Measurements from ENCODE around the gene TCF7L1.
"Not testable (repeated sequence)": the region's sequence is repeated elsewhere in the genome, so short reads cannot be mapped to it uniquely, and the experiment has no call there.

Gene TCF7L1

GRCh38 chr2:85303780-85304531, 170.8 kb downstream of the TCF7L1 start:
- Histone ChIP-seq H3K4me3 (ENCODE audit: low read length) (no peak overlapping the region), H3K27me3 (ENCODE audit: control insufficient read depth, insufficient read depth, low read length) (no peaks in the 10 kb centered on the region), H3K36me3 (ENCODE audit: insufficient read depth, low read length) (peaks cover 24% of the 10 kb centered on the region)

GRCh38 chr2:85307527-85307897, 174.3 kb downstream of the TCF7L1 start:
- peaks cover 24% of the 10 kb centered on the region for H3K36me3 ChIP-seq (ENCODE audit: insufficient read depth, low read length)

More at GRCh38 chr2:85303780-85304531, 170.8 kb downstream of the TCF7L1 start:
- Histone ChIP-seq H3K4me1 (ENCODE audit: control insufficient read depth, insufficient read depth, low read length) (peaks cover 7% of the 10 kb centered on the region), H3K9ac (ENCODE audit: low read depth, low read length) (no peak overlapping the region), H3K4me2 (ENCODE audit: low read length) (no peak overlapping the region), H3K9me3 (replicated peaks; ENCODE audit: low read length) (no peaks in the 10 kb centered on the region)

GRCh38 chr2:85308201-85308600, 175.0 kb downstream of the TCF7L1 start:
- Histone ChIP-seq H3K4me3 (ENCODE audit: low read length) (no peak overlapping the region), H3K4me2 (ENCODE audit: low read length) (peak overlapping the region; percentile 59), H3K36me3 (ENCODE audit: insufficient read depth, low read length) (peaks cover 24% of the 10 kb centered on the region), H3K4me1 (ENCODE audit: control insufficient read depth, insufficient read depth, low read length) (peaks cover 33% of the 10 kb centered on the region), H3K9ac (ENCODE audit: low read depth, low read length) (no peak overlapping the region), H3K9me3 (replicated peaks; ENCODE audit: low read length) (no peaks in the 10 kb centered on the region), H3K27me3 (ENCODE audit: control insufficient read depth, insufficient read depth, low read length) (no peaks in the 10 kb centered on the region)

More at GRCh38 chr2:85307527-85307897, 174.3 kb downstream of the TCF7L1 start:
- Histone ChIP-seq H3K4me1 (ENCODE audit: control insufficient read depth, insufficient read depth, low read length) (peaks cover 28% of the 10 kb centered on the region), H3K27me3 (ENCODE audit: control insufficient read depth, insufficient read depth, low read length) (no peaks in the 10 kb centered on the region), H3K9ac (ENCODE audit: low read depth, low read length) (no peak overlapping the region), H3K4me2 (ENCODE audit: low read length) (no peak overlapping the region), H3K9me3 (replicated peaks; ENCODE audit: low read length) (no peaks in the 10 kb centered on the region), H3K4me3 (ENCODE audit: low read length) (no peak overlapping the region)

- Histone ChIP-seq H3K4me2 (ENCODE audit: low read length) (peak overlapping the region; percentile 59), H3K36me3 (ENCODE audit: insufficient read depth, low read length) (peaks cover 24% of the 10 kb centered on the region), H3K9me3 (replicated peaks; ENCODE audit: low read length) (no peaks in the 10 kb centered on the region), H3K27me3 (ENCODE audit: control insufficient read depth, insufficient read depth, low read length) (no peaks in the 10 kb centered on the region), H3K4me1 (ENCODE audit: control insufficient read depth, insufficient read depth, low read length) (peaks cover 40% of the 10 kb centered on the region), H3K9ac (ENCODE audit: low read depth, low read length) (peak overlapping the region; percentile 51), H3K4me3 (ENCODE audit: low read length) (no peak overlapping the region)
Measured at GRCh38 chr2:85308896-85309555, 175.8 kb downstream of the TCF7L1 start.

- H3K4me3 ChIP-seq (ENCODE audit: low read length): peak overlapping the region; percentile 17
- H3K4me1 ChIP-seq (ENCODE audit: control insufficient read depth, insufficient read depth, low read length): peaks cover 48% of the 10 kb centered on the region
- H3K36me3 ChIP-seq (ENCODE audit: insufficient read depth, low read length): peaks cover 26% of the 10 kb centered on the region
- H3K9me3 ChIP-seq (replicated peaks; ENCODE audit: low read length): no peaks in the 10 kb centered on the region
- H3K4me2 ChIP-seq (ENCODE audit: low read length): peak overlapping the region; percentile 59
- H3K27me3 ChIP-seq (ENCODE audit: control insufficient read depth, insufficient read depth, low read length): no peaks in the 10 kb centered on the region
- H3K9ac ChIP-seq (ENCODE audit: low read depth, low read length): peak overlapping the region; percentile 51
Measured at GRCh38 chr2:85309699-85310321, 176.6 kb downstream of the TCF7L1 start.

DNA sequence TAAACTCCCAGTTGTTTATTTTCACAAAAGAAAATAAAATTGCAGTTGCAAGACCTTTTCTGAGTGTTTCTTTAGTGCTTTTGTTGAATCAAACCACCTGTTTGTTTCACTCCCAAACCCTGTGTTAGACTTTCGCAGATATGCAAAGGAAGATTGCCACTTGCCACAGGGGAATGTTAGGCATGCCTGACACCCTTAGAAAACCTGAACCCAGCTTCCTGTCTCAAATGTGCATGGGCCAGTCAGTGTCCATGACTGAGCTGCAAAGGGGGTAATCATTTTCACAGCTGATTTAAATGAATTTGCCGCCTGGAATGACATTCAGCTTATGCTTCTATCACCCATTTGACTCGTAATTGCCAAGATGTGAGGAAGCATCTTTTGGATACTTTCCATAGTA, 177.1 kb downstream of the TCF7L1 start:
- no peak overlapping the region for H3K4me2 ChIP-seq (ENCODE audit: low read length)
- no peaks in the 10 kb centered on the region for H3K9me3 ChIP-seq (replicated peaks; ENCODE audit: low read length)
- peaks cover 48% of the 10 kb centered on the region for H3K4me1 ChIP-seq (ENCODE audit: control insufficient read depth, insufficient read depth, low read length)
- peak overlapping the region; percentile 51 for H3K9ac ChIP-seq (ENCODE audit: low read depth, low read length)
- H3K27me3 ChIP-seq (ENCODE audit: control insufficient read depth, insufficient read depth, low read length): no peaks in the 10 kb centered on the region
- no peak overlapping the region for H3K4me3 ChIP-seq (ENCODE audit: low read length)
- peaks cover 27% of the 10 kb centered on the region for H3K36me3 ChIP-seq (ENCODE audit: insufficient read depth, low read length)

- H3K4me1 ChIP-seq (ENCODE audit: control insufficient read depth, insufficient read depth, low read length): peaks cover 48% of the 10 kb centered on the region
- peak overlapping the region; percentile 35 for H3K4me2 ChIP-seq (ENCODE audit: low read length)
- no peak overlapping the region for H3K4me3 ChIP-seq (ENCODE audit: low read length)
- H3K9me3 ChIP-seq (replicated peaks; ENCODE audit: low read length): no peaks in the 10 kb centered on the region
- peaks cover 22% of the 10 kb centered on the region for H3K36me3 ChIP-seq (ENCODE audit: insufficient read depth, low read length)
- H3K9ac ChIP-seq (ENCODE audit: low read depth, low read length): peak overlapping the region; percentile 43
- H3K27me3 ChIP-seq (ENCODE audit: control insufficient read depth, insufficient read depth, low read length): no peaks in the 10 kb centered on the region
Measured at GRCh38 chr2:85312404-85312803, 179.2 kb downstream of the TCF7L1 start.

DNA sequence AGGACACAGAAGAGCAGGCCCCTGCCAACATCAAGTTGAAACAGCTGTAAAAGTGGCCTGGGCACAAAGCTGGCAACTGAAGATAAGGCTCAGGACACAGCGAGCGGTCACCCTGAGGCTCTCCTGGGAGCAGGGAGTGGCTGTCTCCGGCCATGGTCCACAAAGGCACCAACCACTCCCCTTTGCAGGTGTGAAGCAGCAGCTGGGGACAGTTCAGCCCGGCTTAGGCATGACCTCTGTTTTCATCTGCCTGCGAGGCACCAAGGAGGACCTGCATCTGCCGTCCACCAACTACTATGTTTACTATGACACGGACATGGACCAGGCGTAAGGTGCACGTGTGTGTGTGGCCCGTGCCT, 181.7 kb downstream of the TCF7L1 start:
- Histone ChIP-seq H3K4me3 (ENCODE audit: low read length) (no peak overlapping the region), H3K9ac (ENCODE audit: low read depth, low read length) (no peak overlapping the region), H3K27me3 (ENCODE audit: control insufficient read depth, insufficient read depth, low read length) (no peaks in the 10 kb centered on the region), H3K4me2 (ENCODE audit: low read length) (no peak overlapping the region), H3K4me1 (ENCODE audit: control insufficient read depth, insufficient read depth, low read length) (peaks cover 42% of the 10 kb centered on the region), H3K36me3 (ENCODE audit: insufficient read depth, low read length) (peaks cover 33% of the 10 kb centered on the region), H3K9me3 (replicated peaks; ENCODE audit: low read length) (no peaks in the 10 kb centered on the region)

DNA sequence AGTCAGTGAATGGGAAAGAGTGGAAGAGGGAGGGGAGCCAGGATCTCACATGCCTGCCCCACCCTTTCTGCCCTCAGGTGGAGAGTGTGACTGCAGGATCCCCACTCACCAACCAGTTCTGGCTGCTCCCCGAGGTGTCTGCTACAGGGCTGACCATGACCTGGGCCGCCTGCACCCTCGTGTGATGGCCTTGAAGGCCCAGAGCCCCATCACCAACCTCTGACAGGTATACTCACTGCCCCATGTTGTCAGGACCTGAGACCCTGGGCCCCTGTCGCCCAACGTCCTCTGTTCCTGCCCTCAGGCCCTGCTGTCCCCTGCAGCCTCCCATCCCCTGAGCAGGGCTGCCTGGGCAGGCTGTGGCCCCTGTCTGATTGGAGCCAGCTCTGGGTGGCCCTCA, 182.7 kb downstream of the TCF7L1 start:
- Histone ChIP-seq H3K36me3 (ENCODE audit: insufficient read depth, low read length) (peaks cover 44% of the 10 kb centered on the region), H3K4me1 (ENCODE audit: control insufficient read depth, insufficient read depth, low read length) (peaks cover 34% of the 10 kb centered on the region)
- not testable (repeated sequence) for H3K9me3 ChIP-seq (replicated peaks; ENCODE audit: low read length); H3K4me3 ChIP-seq (ENCODE audit: low read length); H3K27me3 ChIP-seq (ENCODE audit: control insufficient read depth, insufficient read depth, low read length); H3K9ac ChIP-seq (ENCODE audit: low read depth, low read length); H3K4me2 ChIP-seq (ENCODE audit: low read length)

- Histone ChIP-seq H3K27me3 (ENCODE audit: control insufficient read depth, insufficient read depth, low read length) (no peaks in the 10 kb centered on the region), H3K9ac (ENCODE audit: low read depth, low read length) (no peak overlapping the region), H3K36me3 (ENCODE audit: insufficient read depth, low read length) (peaks cover 65% of the 10 kb centered on the region), H3K9me3 (replicated peaks; ENCODE audit: low read length) (no peaks in the 10 kb centered on the region), H3K4me3 (ENCODE audit: low read length) (no peak overlapping the region), H3K4me2 (ENCODE audit: low read length) (peak overlapping the region; percentile 9), H3K4me1 (ENCODE audit: control insufficient read depth, insufficient read depth, low read length) (peaks cover 24% of the 10 kb centered on the region)
Measured at GRCh38 chr2:85318222-85319074, 185.3 kb downstream of the TCF7L1 start.

DNA sequence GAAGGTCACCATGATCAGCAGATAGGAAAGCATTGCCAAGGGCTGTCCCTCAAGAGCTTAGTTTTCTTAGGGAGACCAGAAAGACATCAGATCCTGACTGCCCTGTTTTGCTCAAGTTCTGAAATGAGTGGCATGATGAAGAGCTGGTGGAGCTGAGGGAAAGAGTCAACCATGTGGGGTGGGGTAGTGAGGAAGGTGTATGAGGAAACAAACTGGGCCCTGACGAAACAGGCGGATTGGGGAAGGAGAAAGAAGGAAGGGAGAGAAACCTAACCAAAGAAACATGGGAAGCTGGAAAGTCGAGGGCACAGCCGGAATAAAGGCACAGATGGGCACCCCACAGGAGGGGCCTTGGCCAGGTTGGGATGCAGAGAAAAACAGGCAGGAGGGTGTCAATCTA, 186.6 kb downstream of the TCF7L1 start:
- Histone ChIP-seq H3K36me3 (ENCODE audit: insufficient read depth, low read length) (peaks cover 72% of the 10 kb centered on the region), H3K4me2 (ENCODE audit: low read length) (no peak overlapping the region)

More for the DNA sequence above, 186.6 kb downstream of the TCF7L1 start:
- H3K4me3 ChIP-seq (ENCODE audit: low read length): no peak overlapping the region
- no peak overlapping the region for H3K9ac ChIP-seq (ENCODE audit: low read depth, low read length)
- H3K9me3 ChIP-seq (replicated peaks; ENCODE audit: low read length): no peaks in the 10 kb centered on the region
- H3K27me3 ChIP-seq (ENCODE audit: control insufficient read depth, insufficient read depth, low read length): no peaks in the 10 kb centered on the region
- H3K4me1 ChIP-seq (ENCODE audit: control insufficient read depth, insufficient read depth, low read length): peaks cover 14% of the 10 kb centered on the region

All from skeletal muscle satellite cell (primary cell).